22Rv1 (cell line): ENCODE data around the gene ASIC3.
"Not testable (repeated sequence)": the region's sequence is repeated elsewhere in the genome, so short reads cannot be mapped to it uniquely, and the experiment has no call there.

Experiments used
- H3K27ac ChIP-seq: fragments of 450-650 bp; 2 replicates; pipeline ENCODE4 v1.5.1; 2017
- ZFX ChIP-seq: fragments of 450-650 bp; IDR thresholded peaks from 2 replicates; pipeline ENCODE4 v1.6.1; 2017; ENCODE audit warnings: antibody characterized with exemption, borderline replicate concordance
- TF ChIP-seq, protein P1 (sequence below): fragments of 450-650 bp; IDR thresholded peaks from 2 replicates; pipeline ENCODE4 v1.5.1; 2017; ENCODE audit warnings: mild to moderate bottlenecking

ASIC3 gene

DNA sequence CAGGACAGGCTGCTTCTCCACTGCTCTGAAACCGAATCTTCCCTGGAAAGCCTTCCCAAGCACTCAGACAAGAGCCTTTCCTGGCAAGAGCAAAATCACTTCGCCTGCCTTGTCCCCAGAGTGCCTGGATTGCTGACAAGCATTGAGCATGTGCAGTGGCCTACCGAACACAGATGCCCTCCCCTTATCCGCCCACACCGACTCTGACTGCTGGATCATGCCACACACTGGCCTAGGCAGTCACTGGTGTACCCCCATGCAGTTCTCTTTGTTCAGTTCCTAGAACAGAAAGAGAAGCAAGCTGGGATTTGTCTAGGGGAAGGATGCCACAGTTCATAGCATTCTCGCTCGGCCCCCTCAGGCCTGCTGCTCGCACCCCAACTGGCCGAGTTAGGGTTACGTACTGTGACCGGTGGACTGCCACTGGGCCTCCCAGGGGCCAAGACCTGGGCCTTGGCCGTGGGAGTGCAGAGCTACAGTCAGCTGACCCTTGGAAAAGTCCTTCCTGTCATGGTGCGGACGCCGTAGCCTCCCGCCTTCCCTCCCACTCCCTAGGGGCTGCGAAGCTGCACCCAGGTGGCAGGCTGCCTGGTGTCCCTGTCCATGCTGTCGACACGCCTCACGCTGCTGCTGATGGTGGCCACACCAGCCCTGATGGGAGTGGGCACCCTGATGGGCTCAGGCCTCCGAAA lies 13.2 kb upstream of the ASIC3 start:
- no peak overlapping the region for H3K27ac ChIP-seq
- TF ChIP-seq, protein P1, sequence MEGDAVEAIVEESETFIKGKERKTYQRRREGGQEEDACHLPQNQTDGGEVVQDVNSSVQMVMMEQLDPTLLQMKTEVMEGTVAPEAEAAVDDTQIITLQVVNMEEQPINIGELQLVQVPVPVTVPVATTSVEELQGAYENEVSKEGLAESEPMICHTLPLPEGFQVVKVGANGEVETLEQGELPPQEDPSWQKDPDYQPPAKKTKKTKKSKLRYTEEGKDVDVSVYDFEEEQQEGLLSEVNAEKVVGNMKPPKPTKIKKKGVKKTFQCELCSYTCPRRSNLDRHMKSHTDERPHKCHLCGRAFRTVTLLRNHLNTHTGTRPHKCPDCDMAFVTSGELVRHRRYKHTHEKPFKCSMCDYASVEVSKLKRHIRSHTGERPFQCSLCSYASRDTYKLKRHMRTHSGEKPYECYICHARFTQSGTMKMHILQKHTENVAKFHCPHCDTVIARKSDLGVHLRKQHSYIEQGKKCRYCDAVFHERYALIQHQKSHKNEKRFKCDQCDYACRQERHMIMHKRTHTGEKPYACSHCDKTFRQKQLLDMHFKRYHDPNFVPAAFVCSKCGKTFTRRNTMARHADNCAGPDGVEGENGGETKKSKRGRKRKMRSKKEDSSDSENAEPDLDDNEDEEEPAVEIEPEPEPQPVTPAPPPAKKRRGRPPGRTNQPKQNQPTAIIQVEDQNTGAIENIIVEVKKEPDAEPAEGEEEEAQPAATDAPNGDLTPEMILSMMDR: no peak
- no peak for TF ChIP-seq ZFX

DNA sequence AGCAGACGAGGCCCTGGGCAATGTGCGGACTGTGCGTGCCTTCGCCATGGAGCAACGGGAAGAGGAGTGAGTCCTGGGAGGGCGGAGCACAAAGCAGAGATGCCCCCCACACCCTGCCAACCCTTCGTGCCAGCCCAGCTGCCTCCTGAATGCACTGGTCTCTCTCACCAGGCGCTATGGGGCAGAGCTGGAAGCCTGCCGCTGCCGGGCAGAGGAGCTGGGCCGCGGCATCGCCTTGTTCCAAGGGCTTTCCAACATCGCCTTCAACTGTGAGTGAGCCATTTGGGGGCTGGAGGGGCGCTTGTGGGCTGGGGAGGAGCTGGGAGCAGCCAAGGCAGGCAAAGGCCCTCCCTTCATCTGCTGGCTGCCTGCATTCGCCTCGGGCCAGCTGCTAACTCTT lies 12.4 kb upstream of the ASIC3 start:
- TF ChIP-seq, protein P1: no peak
- TF ChIP-seq ZFX: no peak
- no peak overlapping the region for H3K27ac ChIP-seq

- peak overlapping the region; percentile 15; the same call in 1 of the 2 replicates for H3K27ac ChIP-seq
- TF ChIP-seq, protein P1: no peak
- TF ChIP-seq ZFX: no peak
Measured at GRCh38 chr7:151038951-151039849, 9.1 kb upstream of the ASIC3 start.

GRCh38 chr7:151039850-151040548 lies 8.3 kb upstream of the ASIC3 start:
- H3K27ac ChIP-seq: peak overlapping the region; percentile 15; the same call in 1 of the 2 replicates
- TF ChIP-seq, protein P1: no peak
- TF ChIP-seq ZFX: no peak

DNA sequence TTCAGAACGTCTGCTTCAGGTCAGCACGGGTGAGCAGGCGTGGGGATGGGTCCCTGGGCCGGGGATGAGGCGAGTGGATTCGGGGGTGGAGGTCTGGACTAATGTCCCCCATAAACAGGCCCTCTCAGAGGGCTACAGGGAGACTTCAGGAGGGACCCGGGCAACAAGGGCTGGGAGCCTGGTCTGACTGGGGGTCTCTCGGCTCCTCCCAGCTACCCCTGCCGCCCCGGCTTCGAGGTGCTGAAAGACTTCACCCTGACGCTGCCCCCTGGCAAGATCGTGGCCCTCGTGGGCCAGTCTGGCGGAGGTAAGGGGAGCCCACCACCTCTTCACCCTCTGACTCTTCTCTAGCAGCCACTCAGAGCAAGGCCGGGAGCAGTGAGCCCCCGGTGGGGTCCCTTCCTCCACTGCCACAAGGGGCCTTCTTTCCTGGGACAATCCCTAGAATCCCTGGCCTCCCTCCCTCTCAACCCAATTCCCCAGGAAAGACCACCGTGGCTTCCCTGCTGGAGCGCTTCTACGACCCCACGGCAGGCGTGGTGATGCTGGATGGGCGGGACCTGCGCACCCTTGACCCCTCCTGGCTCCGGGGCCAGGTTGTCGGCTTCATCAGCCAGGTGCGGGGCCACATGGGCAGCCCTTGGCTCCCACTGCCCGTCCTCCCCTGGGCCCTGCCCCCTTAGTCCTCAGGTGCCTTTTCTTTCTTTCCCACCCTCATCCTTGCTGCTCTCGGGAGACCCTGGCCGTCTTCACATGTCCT lies 7.5 kb upstream of the ASIC3 start:
- no peak overlapping the region for H3K27ac ChIP-seq
- TF ChIP-seq, protein P1: no peak
- TF ChIP-seq ZFX: no peak

- not testable (repeated sequence) for H3K27ac ChIP-seq
Measured at GRCh38 chr7:151043449-151043848, 4.9 kb upstream of the ASIC3 start.

- TF ChIP-seq ZFX: no peak
- TF ChIP-seq, protein P1: no peak
- H3K27ac ChIP-seq: no peak overlapping the region
Measured at GRCh38 chr7:151043959-151044358, 4.4 kb upstream of the ASIC3 start.
